ENCODE results near the gene SLC12A7. TPM values are rescaled to one million over a fixed set of nuclear protein-coding genes. Genes with fewer than 3 reads are reported as not detected.

Gene SLC12A7
- polyA plus RNA-seq, 2 donors: 4.0 to 4.7 TPM

DNA sequence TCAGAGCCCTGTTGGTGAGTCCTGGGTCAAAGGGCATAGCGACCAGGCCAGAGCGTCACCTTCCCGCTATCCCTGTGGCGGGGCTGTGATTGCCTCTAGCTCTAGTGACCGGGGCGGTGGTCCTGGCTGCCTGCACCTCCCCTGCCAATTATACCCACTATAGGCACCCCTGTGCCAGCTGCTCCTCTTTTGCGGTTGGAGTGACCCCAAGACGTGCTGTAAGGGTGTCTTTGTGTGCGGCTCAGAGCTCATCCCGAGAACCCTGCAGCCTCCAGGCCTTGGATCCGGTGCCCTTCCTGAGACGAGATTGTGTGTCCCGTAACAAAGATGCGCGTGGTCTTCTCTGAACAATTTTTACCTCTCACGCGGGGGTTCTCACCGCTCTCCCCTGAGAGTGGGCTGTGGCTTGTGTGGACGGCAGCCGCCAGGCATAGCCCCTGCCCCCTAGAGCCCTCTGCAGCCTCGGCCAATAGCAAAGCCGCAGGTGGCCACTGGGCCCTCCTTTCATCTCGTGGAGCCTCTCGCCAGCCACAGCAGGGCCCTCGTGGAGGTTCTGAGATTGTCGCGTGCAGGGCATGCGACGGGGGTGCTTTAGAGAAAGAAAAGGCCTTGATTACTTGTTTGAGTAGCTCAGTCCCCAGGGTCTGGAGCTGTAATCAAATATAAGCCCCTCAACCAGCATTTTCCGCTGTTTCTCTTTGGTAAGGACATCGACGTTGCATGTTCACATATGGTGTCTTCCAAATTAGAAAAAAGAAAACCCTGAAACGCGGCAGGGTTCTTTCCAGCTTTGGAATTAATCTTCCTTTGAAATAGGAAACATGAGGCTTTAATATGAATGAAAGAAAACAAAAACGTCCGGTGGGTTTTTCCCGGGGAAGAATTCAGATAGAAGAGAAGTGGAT, 92.6 kb downstream of the SLC12A7 start:
- H3K4me3 ChIP-seq (ENCODE audit: low read depth in 1 of 2, low read length in 2 of 2): no peak overlapping the region
- WGBS, 2 donors: 82 to 85% methylated on average over 37 of the region's 37 CpGs
- H3K9me3 ChIP-seq (ENCODE audit: control insufficient read depth in 2 of 2, insufficient read depth in 1 of 2, low read depth in 1 of 2, low read length in 1 of 2): no peaks in the 10 kb centered on the region
- peaks cover 0 to 2% of the 10 kb centered on the region in 2 donors for H3K27me3 ChIP-seq (ENCODE audit: control insufficient read depth in 1 of 2, insufficient read depth in 2 of 2, low read length in 2 of 2)
- H3K36me3 ChIP-seq (ENCODE audit: control insufficient read depth in 2 of 2, insufficient read depth in 2 of 2, low read length in 1 of 2): no peaks in the 10 kb centered on the region
- H3K4me1 ChIP-seq (ENCODE audit: control insufficient read depth in 2 of 2, insufficient read depth in 2 of 2, low read length in 1 of 2): peaks cover 0 to 5% of the 10 kb centered on the region in 2 donors
- H3K27ac ChIP-seq (ENCODE audit: low read depth in 2 of 2, low read length in 1 of 2): no peak overlapping the region

DNA sequence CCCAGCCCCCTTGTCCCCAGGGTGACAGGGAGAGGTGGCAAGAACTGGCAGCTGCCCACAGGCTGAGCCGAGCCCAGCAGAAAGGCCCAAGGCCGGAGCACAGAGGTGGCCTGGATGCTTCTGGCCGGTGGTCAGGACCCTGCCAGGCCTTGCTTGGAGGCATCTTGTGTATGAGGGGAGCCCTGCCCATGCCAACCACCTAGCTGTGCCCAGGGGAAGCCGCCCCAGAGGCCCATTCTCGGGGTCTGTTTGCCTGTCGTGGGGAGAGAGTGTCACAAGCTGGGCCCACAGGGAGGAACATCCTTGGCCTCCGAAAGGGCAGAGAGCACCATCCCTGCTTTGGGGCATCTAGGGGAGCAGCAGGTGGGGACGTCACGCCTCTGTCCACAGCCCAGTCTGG, 93.3 kb downstream of the SLC12A7 start:
- no peaks in the 10 kb centered on the region for H3K9me3 ChIP-seq (ENCODE audit: control insufficient read depth in 2 of 2, insufficient read depth in 1 of 2, low read depth in 1 of 2, low read length in 1 of 2)
- peaks cover 0 to 7% of the 10 kb centered on the region in 2 donors for H3K4me1 ChIP-seq (ENCODE audit: control insufficient read depth in 2 of 2, insufficient read depth in 2 of 2, low read length in 1 of 2)
- WGBS, 2 donors: 88 to 95% methylated on average over 9 of the region's 9 CpGs
- no peak overlapping the region for H3K27ac ChIP-seq (ENCODE audit: low read depth in 2 of 2, low read length in 1 of 2)
- H3K4me3 ChIP-seq (ENCODE audit: low read depth in 1 of 2, low read length in 2 of 2): no peak overlapping the region
- H3K36me3 ChIP-seq (ENCODE audit: control insufficient read depth in 2 of 2, insufficient read depth in 2 of 2, low read length in 1 of 2): no peaks in the 10 kb centered on the region
- peaks cover 0 to 2% of the 10 kb centered on the region in 2 donors for H3K27me3 ChIP-seq (ENCODE audit: control insufficient read depth in 1 of 2, insufficient read depth in 2 of 2, low read length in 2 of 2)

DNA sequence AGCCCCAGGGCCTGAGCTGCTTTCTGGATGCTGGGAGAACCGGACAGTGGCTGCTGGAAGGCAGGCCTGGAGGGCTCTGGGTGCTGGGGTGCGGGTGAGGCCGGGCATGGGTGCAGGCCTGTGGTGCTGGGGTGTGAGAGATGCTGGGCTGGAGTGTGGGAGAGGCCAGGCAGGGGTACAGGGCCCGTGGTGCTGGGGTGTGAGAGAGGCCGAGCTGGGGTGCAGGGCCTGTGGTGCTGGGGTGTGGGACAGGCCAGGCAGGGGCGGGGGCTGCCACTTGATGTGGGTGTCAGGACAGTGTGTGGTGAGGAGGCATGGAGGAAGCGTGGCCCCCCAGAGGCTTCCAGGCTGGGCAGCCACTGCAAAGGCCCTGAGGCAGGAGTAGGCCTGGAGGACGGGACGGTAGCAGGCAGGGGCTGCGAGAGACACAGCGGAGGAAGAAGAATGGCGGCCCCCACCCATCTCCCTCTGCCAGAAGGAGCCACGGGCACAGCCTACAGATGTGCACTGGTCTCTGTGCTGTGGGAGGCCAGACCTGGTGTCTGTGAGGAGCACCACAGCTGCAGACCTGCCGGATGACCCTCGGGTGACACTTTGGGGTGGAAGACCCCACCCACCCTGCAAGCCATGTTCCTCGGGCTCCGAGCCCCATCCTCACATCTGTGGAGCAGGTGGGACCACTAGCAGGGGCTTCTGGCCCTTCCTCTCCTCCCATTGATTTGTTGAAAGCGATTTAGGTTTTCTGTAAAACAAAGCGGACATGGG, 94.0 kb downstream of the SLC12A7 start:
- Histone ChIP-seq H3K9me3 (ENCODE audit: control insufficient read depth in 2 of 2, insufficient read depth in 1 of 2, low read depth in 1 of 2, low read length in 1 of 2) (no peaks in the 10 kb centered on the region), H3K27ac (ENCODE audit: low read depth in 2 of 2, low read length in 1 of 2) (no peak overlapping the region), H3K36me3 (ENCODE audit: control insufficient read depth in 2 of 2, insufficient read depth in 2 of 2, low read length in 1 of 2) (no peaks in the 10 kb centered on the region), H3K4me3 (ENCODE audit: low read depth in 1 of 2, low read length in 2 of 2) (no peak overlapping the region), H3K27me3 (ENCODE audit: control insufficient read depth in 1 of 2, insufficient read depth in 2 of 2, low read length in 2 of 2) (peaks cover 0 to 2% of the 10 kb centered on the region in 2 donors), H3K4me1 (ENCODE audit: control insufficient read depth in 2 of 2, insufficient read depth in 2 of 2, low read length in 1 of 2) (peaks cover 0 to 9% of the 10 kb centered on the region in 2 donors)
- WGBS, 2 donors: 91 to 93% methylated on average over 19 of the region's 19 CpGs

DNA sequence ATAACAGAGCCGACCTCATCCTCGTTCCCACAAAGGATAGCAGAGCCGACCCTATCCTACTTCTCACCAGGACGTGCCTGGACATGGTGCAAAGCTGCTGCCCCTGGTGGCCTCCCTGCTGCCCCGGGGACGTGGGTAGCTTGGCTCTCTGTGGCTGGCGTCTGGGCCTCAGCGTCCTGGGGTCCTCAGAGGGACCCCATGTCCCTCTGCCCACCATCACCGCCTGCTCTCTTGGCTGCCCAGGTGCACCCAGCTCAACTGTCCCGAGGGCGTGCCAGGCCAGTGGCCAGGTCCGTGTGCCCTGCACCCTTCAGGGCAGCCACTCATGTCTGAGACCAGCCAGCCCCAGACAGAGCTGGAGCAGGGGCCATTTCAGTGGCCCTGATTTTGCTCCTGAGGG, 94.8 kb downstream of the SLC12A7 start:
- WGBS, 2 donors: 66 to 73% methylated on average over 12 of the region's 12 CpGs
- H3K9me3 ChIP-seq (ENCODE audit: control insufficient read depth in 2 of 2, insufficient read depth in 1 of 2, low read depth in 1 of 2, low read length in 1 of 2): no peaks in the 10 kb centered on the region
- no peaks in the 10 kb centered on the region for H3K36me3 ChIP-seq (ENCODE audit: control insufficient read depth in 2 of 2, insufficient read depth in 2 of 2, low read length in 1 of 2)
- peaks cover 0 to 9% of the 10 kb centered on the region in 2 donors for H3K4me1 ChIP-seq (ENCODE audit: control insufficient read depth in 2 of 2, insufficient read depth in 2 of 2, low read length in 1 of 2)
- peaks cover 0 to 2% of the 10 kb centered on the region in 2 donors for H3K27me3 ChIP-seq (ENCODE audit: control insufficient read depth in 1 of 2, insufficient read depth in 2 of 2, low read length in 2 of 2)
- no peak overlapping the region for H3K27ac ChIP-seq (ENCODE audit: low read depth in 2 of 2, low read length in 1 of 2)
- H3K4me3 ChIP-seq (ENCODE audit: low read depth in 1 of 2, low read length in 2 of 2): no peak overlapping the region

DNA sequence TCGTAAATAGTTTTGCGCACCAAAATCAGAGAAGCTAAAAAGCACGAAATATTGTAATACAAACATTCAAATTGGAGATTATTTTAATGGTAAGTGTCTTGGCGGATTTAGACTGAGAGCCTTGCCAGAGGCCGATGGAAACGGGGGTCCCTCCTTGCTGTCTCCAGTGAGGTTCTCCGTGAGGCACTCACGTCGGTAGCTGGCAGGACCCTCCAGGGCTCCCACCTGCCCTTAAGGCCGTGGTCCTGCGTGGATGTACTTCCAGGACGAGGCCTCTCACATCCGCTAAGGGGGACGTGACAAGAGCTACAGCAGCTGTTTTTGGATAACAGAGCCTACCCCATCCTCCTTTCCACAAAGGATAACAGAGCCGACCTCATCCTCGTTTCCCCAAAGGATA, 95.4 kb downstream of the SLC12A7 start:
- peaks cover 0 to 9% of the 10 kb centered on the region in 2 donors for H3K4me1 ChIP-seq (ENCODE audit: control insufficient read depth in 2 of 2, insufficient read depth in 2 of 2, low read length in 1 of 2)
- H3K27ac ChIP-seq (ENCODE audit: low read depth in 2 of 2, low read length in 1 of 2): no peak overlapping the region
- no peaks in the 10 kb centered on the region for H3K9me3 ChIP-seq (ENCODE audit: control insufficient read depth in 2 of 2, insufficient read depth in 1 of 2, low read depth in 1 of 2, low read length in 1 of 2)
- peaks cover 0 to 2% of the 10 kb centered on the region in 2 donors for H3K27me3 ChIP-seq (ENCODE audit: control insufficient read depth in 1 of 2, insufficient read depth in 2 of 2, low read length in 2 of 2)
- H3K36me3 ChIP-seq (ENCODE audit: control insufficient read depth in 2 of 2, insufficient read depth in 2 of 2, low read length in 1 of 2): no peaks in the 10 kb centered on the region
- WGBS, 2 donors: 54 to 56% methylated on average over 16 of the region's 16 CpGs
- no peak overlapping the region for H3K4me3 ChIP-seq (ENCODE audit: low read depth in 1 of 2, low read length in 2 of 2)

DNA sequence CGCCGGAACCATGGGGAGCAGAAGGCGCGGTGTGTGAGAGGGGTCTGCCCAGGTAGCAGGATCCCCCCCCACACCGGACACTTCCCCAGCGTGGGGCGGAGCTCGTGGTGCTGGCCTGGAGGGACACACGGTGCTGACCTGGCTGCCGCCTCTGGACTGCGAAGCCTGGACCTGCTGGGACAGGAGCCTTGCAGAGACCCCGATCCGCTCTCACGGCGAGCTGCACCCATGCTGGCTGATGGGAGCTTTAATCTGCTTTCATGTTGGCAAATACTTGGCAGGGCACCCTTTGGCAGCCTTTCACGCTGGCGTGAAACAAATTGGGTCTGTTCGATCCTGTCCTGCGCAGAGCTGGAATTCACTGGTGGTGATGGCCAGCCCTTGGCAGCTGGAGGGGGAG, 95.8 kb downstream of the SLC12A7 start:
- H3K9me3 ChIP-seq (ENCODE audit: control insufficient read depth in 2 of 2, insufficient read depth in 1 of 2, low read depth in 1 of 2, low read length in 1 of 2): no peaks in the 10 kb centered on the region
- H3K36me3 ChIP-seq (ENCODE audit: control insufficient read depth in 2 of 2, insufficient read depth in 2 of 2, low read length in 1 of 2): no peaks in the 10 kb centered on the region
- no peak overlapping the region for H3K27ac ChIP-seq (ENCODE audit: low read depth in 2 of 2, low read length in 1 of 2)
- WGBS, 2 donors: 44 to 68% methylated on average over 19 of the region's 19 CpGs
- H3K27me3 ChIP-seq (ENCODE audit: control insufficient read depth in 1 of 2, insufficient read depth in 2 of 2, low read length in 2 of 2): peaks cover 0 to 2% of the 10 kb centered on the region in 2 donors
- peaks cover 0 to 9% of the 10 kb centered on the region in 2 donors for H3K4me1 ChIP-seq (ENCODE audit: control insufficient read depth in 2 of 2, insufficient read depth in 2 of 2, low read length in 1 of 2)
- H3K4me3 ChIP-seq (ENCODE audit: low read depth in 1 of 2, low read length in 2 of 2): no peak overlapping the region

DNA sequence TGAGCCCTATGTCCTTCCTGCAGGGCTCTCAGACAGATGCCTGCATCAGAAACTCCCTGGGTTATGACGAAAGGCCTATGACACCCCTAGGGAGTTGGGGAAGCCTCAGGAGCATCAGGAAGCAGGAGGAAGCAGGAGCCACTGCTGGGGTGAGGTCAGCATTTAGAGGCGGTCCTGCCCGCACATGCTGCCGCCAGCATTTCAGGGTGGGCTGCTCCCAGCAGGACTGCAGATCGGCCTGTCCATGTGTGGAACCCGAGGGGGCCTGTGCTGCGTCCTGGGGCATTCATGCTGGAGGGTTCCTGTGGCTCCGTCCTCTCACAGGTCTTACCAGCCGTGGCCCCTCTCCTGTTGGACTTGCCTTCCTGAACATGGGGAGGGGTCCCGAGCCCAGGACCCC, 96.4 kb downstream of the SLC12A7 start:
- Histone ChIP-seq H3K9me3 (ENCODE audit: control insufficient read depth in 2 of 2, insufficient read depth in 1 of 2, low read depth in 1 of 2, low read length in 1 of 2) (no peaks in the 10 kb centered on the region), H3K36me3 (ENCODE audit: control insufficient read depth in 2 of 2, insufficient read depth in 2 of 2, low read length in 1 of 2) (no peaks in the 10 kb centered on the region), H3K27ac (ENCODE audit: low read depth in 2 of 2, low read length in 1 of 2) (no peak overlapping the region), H3K4me3 (ENCODE audit: low read depth in 1 of 2, low read length in 2 of 2) (no peak overlapping the region), H3K27me3 (ENCODE audit: control insufficient read depth in 1 of 2, insufficient read depth in 2 of 2, low read length in 2 of 2) (peaks cover 0 to 3% of the 10 kb centered on the region in 2 donors), H3K4me1 (ENCODE audit: control insufficient read depth in 2 of 2, insufficient read depth in 2 of 2, low read length in 1 of 2) (peaks cover 0 to 11% of the 10 kb centered on the region in 2 donors)
- WGBS, 2 donors: 57 to 78% methylated on average over 9 to 10 of the region's 10 CpGs

DNA sequence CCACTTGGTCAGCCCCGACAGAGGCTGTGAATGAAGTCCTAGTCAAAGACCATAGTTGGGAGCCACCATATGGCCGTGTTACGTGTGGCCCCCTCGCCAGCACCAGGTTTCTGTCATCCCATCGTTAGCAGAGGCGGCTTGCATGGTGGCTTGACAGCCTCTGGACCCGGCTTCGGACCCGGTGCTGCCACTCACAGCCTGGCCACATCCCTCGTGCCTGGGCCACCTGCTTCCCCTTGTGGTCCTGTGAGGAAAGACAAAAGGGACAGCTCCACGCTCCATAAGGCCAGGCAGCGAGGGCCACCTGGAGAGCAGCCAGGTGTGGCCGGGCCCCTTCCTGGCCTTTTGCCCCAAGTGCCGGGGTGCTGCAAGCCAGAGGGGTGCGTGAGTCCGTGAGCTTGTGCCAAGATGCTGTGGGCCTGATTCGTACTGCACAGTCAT, 97.1 kb downstream of the SLC12A7 start:
- no peak overlapping the region for H3K4me3 ChIP-seq (ENCODE audit: low read depth in 1 of 2, low read length in 2 of 2)
- no peaks in the 10 kb centered on the region for H3K9me3 ChIP-seq (ENCODE audit: control insufficient read depth in 2 of 2, insufficient read depth in 1 of 2, low read depth in 1 of 2, low read length in 1 of 2)
- no peaks in the 10 kb centered on the region for H3K36me3 ChIP-seq (ENCODE audit: control insufficient read depth in 2 of 2, insufficient read depth in 2 of 2, low read length in 1 of 2)
- H3K27ac ChIP-seq (ENCODE audit: low read depth in 2 of 2, low read length in 1 of 2): no peak overlapping the region
- H3K4me1 ChIP-seq (ENCODE audit: control insufficient read depth in 2 of 2, insufficient read depth in 2 of 2, low read length in 1 of 2): peaks cover 0 to 15% of the 10 kb centered on the region in 2 donors
- H3K27me3 ChIP-seq (ENCODE audit: control insufficient read depth in 1 of 2, insufficient read depth in 2 of 2, low read length in 2 of 2): peaks cover 0 to 4% of the 10 kb centered on the region in 2 donors
- WGBS, 2 donors: 59 to 65% methylated on average over 16 to 17 of the region's 17 CpGs

DNA sequence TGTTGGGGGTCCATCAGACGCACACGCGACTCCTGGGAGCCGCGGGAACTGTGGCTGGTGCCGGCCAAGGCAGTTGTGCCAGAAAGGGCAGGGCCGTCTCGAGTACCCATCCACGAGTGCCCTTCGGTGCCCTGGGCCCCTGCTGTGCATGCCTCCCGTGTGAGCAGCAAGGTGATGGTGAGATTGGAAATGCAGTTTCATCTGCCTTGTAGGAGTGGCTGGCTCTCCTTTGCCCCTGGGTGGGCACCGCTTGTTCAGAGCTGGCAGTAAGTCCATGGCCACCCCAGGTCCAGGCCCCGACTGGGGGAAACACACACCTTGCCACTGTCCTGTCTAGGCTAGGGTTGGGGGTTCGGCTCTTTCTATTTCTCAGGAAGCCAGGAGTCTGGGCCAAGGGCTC, 97.5 kb downstream of the SLC12A7 start:
- peaks cover 0 to under 1% of the 10 kb centered on the region in 2 donors for H3K9me3 ChIP-seq (ENCODE audit: control insufficient read depth in 2 of 2, insufficient read depth in 1 of 2, low read depth in 1 of 2, low read length in 1 of 2)
- no peak overlapping the region for H3K4me3 ChIP-seq (ENCODE audit: low read depth in 1 of 2, low read length in 2 of 2)
- H3K27me3 ChIP-seq (ENCODE audit: control insufficient read depth in 1 of 2, insufficient read depth in 2 of 2, low read length in 2 of 2): peaks cover 0 to 8% of the 10 kb centered on the region in 2 donors
- peaks cover 2 to 20% of the 10 kb centered on the region in 2 donors for H3K4me1 ChIP-seq (ENCODE audit: control insufficient read depth in 2 of 2, insufficient read depth in 2 of 2, low read length in 1 of 2)
- H3K27ac ChIP-seq (ENCODE audit: low read depth in 2 of 2, low read length in 1 of 2): no peak overlapping the region
- no peaks in the 10 kb centered on the region for H3K36me3 ChIP-seq (ENCODE audit: control insufficient read depth in 2 of 2, insufficient read depth in 2 of 2, low read length in 1 of 2)
- 85 to 94% methylated on average over 14 of the region's 14 CpGs for WGBS, 2 donors

Measured in esophagus (tissue), 2 donors.